ENCODE data around the gene LAMTOR3.

The LAMTOR3 gene

DNA sequence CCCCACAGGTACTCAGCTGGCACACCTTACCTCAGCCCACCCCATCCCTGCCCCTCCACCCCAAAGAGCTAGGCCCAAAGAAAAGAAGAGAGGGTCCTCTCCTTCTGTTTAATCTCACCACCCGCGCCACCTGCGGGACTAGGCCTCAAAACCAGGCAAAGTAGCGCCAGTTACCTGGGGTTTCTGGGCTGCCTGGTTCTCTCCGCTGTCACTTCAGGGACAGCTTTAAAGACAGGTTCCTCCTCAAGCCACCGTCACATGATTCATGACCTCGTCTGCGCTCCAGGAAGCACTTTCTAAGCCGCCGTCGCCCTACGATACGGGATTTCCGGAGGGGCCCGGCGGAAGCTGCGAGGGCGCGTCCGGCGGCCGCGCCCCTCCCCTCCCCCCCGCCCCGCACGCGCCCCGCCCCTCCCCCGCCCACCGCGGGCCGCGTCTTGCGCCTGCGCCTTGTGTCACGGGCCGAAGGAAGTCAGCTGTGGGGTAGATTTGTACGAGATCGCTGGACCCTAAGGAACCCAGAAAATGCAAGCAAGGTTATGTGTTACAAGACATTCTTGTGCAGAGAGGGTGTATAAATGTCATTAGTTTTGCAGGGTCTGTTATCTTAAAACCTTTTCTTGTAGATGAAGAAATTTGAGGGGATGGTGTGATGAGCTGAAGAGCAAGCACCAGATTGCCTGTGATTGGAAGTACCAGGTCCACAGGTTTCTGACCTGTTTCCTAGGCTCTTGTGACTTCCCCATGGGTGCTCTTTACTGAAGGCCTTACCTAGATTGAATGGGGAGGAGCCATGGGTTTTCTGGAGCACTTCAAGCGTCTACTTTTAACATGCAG, at the start of gene LAMTOR3:
Gene LAMTOR3 (minus strand): TSS at position 267 of the 837 bp plus-strand sequence. CDS start 464 bp downstream, outside the sequence.
- DNase-seq (ENCODE audit: low read depth in 2 of 2): peak; percentile 79 to 85

DNA sequence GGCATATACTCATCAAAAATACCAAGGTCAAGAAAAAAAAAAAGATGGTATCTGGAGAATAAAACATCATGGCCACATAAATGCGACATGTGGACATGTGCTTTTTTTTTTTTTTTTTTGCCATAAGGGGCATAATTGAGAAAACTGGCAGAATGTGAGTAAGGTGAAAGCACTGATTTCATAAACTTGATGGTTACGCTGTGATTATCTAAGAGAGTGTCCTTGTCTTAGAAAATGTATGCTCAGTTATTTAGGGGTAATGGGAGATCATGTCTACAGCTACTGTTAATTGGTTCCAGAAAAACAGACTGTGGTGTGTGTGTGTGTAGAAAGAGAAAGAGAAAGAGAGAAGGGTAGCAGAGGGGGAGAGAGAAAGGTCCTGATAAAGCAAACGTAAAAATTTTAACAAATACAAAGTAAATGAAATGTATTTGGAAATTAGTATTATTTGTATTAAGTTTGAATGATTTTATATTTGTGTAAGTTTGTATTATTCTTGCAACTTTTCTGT, 44.1 kb upstream of the LAMTOR3 start:
- no peak for DNase-seq (ENCODE audit: low read depth in 2 of 2)

GRCh38 chr4:99934891-99935290, 40.7 kb upstream of the LAMTOR3 start:
- DNase-seq (ENCODE audit: low read depth in 2 of 2): no peak

DNA sequence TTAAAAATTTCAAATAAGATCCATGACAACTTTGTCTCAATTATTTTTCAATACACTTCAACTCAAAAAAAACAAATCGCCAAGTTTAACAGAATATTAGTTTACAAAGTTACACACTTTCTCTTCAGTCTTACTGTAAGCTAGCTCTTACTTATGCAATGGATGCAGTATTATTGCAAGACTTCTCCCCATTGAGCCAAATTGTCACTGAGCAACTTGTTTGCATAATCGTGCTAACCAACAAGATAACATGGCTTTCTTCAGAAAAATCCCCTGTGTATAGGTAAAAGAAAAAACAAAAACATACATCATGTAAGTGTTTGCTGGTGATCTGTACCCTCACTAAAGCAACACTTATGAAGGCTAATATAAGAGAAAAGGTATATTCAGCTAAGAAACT, 33.3 kb upstream of the LAMTOR3 start:
- no peak for DNase-seq (ENCODE audit: low read depth in 2 of 2)

DNA sequence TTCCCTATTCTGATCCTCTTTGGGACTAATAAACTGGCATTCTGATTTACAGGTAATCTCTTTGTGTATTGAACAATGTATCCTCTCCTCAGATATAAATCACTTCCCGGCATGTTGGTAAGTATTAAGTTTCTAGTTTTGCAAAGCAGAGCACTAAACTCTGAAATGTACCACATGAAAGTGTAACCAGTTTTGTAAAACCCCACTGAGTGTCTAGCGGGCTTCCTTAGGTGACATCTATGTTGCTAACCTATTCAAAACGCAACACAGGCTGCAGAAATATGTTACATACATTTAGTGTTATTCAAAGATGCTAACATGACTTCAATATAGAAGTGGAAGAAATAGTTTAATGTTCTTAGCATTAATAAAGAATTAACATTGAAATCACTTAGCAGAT, 26.9 kb upstream of the LAMTOR3 start:
- DNase-seq (ENCODE audit: low read depth in 2 of 2): no peak

DNA sequence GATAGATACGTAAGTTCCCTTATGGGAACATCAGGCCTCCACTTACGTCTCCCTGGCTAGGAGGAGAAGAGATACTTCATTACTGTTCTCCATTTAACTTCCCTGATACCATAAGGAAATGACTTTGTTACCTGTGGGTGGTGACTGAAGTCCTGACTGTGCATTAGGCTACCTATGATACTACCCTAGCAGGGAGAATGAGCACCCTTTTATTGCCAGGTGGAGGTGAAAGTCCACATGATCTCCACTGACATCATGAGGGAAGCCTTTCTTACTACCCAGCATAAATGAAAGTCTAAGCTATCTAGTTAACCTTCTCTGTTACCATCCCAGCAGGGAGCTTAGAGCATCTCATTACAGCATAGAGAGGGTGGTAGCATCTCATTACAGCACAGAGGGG, 24.4 kb upstream of the LAMTOR3 start:
- no peak for DNase-seq (ENCODE audit: low read depth in 2 of 2)

- DNase-seq (ENCODE audit: low read depth in 2 of 2): no peak
Measured at GRCh38 chr4:99917575-99917974, 23.3 kb upstream of the LAMTOR3 start.

DNA sequence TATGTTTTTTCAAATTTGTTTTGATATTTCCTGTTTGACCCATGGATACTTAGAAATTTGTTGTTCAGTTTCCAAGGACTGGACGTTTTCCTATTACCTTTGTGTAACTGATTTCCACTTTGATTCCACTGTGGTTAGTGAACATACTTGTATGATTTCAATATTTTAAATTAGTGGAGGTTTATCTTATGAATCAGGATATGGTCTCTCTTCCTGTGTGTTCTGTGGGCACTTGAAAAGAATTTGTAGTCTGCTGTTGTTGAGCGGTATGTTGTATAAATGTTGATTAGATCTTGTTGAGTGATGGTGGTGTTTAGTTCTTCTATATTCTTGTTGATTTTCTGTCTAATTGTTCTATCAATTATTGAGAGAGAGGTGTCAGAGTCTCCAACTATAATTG, 21.2 kb upstream of the LAMTOR3 start:
- no peak for DNase-seq (ENCODE audit: low read depth in 2 of 2)

GRCh38 chr4:99894998-99895397, 771 bp upstream of the LAMTOR3 start:
- DNase-seq (ENCODE audit: low read depth in 2 of 2): no peak

GRCh38 chr4:99893839-99894160, 427 bp downstream of the LAMTOR3 start:
- no peak for DNase-seq (ENCODE audit: low read depth in 2 of 2)

GRCh38 chr4:99893029-99893428, 1.2 kb downstream of the LAMTOR3 start:
- DNase-seq (ENCODE audit: low read depth in 2 of 2): no peak

GRCh38 chr4:99891351-99891750, 2.9 kb downstream of the LAMTOR3 start:
- DNase-seq (ENCODE audit: low read depth in 2 of 2): no peak

DNA sequence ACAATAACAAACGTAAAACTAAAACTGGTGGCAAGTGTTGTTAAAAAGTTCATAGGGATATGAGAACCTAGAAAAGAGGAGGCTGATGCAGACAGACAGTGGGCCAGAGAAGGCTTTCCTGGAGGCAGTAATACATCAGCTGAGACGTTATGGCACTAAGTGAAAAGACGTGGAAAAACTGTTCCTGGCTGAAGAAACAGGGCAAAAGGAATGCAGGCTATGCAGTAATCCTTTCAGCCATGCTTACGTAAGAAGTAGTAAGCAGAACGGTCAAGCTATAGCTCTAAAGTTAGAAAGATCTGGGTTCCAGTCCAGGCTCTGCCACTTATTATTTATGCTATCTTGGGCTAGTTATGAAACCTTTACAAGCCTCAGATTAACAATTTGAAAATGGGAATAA, 6.4 kb downstream of the LAMTOR3 start:
- DNase-seq (ENCODE audit: low read depth in 2 of 2): no peak

- no peak for DNase-seq (ENCODE audit: low read depth in 2 of 2)
Measured at GRCh38 chr4:99886146-99886545, 8.1 kb downstream of the LAMTOR3 start.

- DNase-seq (ENCODE audit: low read depth in 2 of 2): no peak
Measured at GRCh38 chr4:99885687-99886086, 8.5 kb downstream of the LAMTOR3 start.

- no peak for DNase-seq (ENCODE audit: low read depth in 2 of 2)
Measured at GRCh38 chr4:99885063-99885664, 9.1 kb downstream of the LAMTOR3 start.

DNA sequence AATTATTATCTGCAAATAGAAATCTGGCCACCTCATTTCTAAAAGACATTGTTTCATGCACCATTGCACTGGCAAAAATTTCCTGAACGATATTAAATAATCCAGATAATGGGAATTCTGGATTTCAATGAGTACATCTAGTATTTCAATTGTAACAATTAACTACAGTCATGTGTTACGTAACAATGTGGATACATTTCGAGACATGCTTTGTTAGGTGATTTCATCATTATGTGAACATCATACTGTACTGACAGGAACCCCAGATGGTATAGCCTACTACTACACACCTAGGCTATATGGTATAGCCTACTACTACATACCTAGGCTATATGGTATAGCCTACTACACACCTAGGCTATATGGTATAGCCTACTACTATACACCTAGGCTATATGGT, 14.8 kb downstream of the LAMTOR3 start:
- DNase-seq (ENCODE audit: low read depth in 2 of 2): no peak

- DNase-seq (ENCODE audit: low read depth in 2 of 2): no peak
Measured at GRCh38 chr4:99878604-99879003, 15.6 kb downstream of the LAMTOR3 start.

GRCh38 chr4:99876946-99877345, 17.3 kb downstream of the LAMTOR3 start:
- no peak for DNase-seq (ENCODE audit: low read depth in 2 of 2)

GRCh38 chr4:99875071-99875470, 19.2 kb downstream of the LAMTOR3 start:
- DNase-seq (ENCODE audit: low read depth in 2 of 2): no peak

GRCh38 chr4:99872570-99872969, 21.7 kb downstream of the LAMTOR3 start:
- no peak for DNase-seq (ENCODE audit: low read depth in 2 of 2)

DNA sequence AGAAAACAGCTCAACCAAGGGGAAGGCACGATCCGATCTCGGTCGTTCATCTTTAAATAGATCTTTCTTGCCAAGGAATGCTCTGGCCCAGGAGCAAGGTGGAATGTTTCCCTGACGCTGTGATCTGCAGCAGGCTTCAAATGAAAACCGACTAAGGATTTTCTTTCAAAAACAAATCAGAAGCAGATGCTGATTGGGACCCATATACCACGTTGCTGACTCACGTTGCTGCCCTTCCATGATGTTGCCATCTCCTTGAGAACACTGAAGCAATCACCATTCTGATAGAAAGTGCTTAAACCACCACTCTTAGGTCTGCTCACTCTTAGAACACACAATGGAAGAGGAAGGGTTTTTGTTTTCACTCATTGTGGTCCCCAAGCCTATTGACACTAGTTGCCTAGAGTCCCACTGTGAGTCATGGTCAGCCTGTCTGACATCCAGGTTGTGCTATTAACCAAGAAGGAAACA, 26.1 kb downstream of the LAMTOR3 start:
- no peak for DNase-seq (ENCODE audit: low read depth in 2 of 2)

GRCh38 chr4:99863804-99864203, 30.4 kb downstream of the LAMTOR3 start:
- DNase-seq (ENCODE audit: low read depth in 2 of 2): no peak

All from stimulated activated CD8-positive, alpha-beta memory T cell treated with anti-CD3 and anti-CD28 coated beads, Interleukin-15, amount 100 ng/mL, for 4 hours (primary cell).